GM12874 (cell line): ENCODE measurements around the gene CTDSP1.

ENCODE experiments used
- CTCF ChIP-seq: IDR thresholded peaks from 2 replicates; pipeline ENCODE4 v1.5.1; 2011; ENCODE audit warnings: low read depth, mild to moderate bottlenecking, control low read depth, low read length, moderate library complexity; ENCODE audit not compliant: insufficient read depth

CTDSP1 gene

DNA sequence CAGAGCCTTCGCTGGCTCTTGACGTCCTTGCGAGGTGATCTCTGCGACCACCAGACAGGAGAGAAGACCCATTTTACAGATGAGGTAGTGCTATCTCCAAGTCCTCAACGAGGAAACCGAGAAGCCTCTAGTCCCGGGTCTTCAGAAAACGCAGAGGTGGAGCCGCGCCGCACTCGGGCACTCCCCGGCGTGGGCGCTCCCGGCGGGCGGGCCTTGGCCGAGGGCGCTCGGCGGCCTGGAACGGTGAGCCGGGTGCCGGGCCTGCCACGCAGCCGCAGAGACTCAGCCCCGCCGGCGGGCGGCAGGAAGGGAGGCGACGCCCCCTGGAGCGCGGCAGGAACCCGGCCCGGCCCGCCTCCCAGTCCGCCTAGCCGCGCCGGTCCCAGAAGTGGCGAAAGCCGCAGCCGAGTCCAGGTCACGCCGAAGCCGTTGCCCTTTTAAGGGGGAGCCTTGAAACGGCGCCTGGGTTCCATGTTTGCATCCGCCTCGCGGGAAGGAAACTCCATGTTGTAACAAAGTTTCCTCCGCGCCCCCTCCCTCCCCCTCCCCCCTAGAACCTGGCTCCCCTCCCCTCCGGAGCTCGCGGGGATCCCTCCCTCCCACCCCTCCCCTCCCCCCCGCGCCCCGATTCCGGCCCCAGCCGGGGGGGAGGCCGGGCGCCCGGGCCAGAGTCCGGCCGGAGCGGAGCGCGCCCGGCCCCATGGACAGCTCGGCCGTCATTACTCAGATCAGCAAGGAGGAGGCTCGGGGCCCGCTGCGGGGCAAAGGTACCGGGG, at the start of gene CTDSP1:
Gene CTDSP1 (plus strand): TSS at position 478 of the 776 bp plus-strand sequence. CDS start 223 bp downstream, at position 701.
- no peak for TF ChIP-seq CTCF

- no peak for TF ChIP-seq CTCF
Measured at GRCh38 chr2:218354045-218354444, 45.6 kb upstream of the CTDSP1 start.

DNA sequence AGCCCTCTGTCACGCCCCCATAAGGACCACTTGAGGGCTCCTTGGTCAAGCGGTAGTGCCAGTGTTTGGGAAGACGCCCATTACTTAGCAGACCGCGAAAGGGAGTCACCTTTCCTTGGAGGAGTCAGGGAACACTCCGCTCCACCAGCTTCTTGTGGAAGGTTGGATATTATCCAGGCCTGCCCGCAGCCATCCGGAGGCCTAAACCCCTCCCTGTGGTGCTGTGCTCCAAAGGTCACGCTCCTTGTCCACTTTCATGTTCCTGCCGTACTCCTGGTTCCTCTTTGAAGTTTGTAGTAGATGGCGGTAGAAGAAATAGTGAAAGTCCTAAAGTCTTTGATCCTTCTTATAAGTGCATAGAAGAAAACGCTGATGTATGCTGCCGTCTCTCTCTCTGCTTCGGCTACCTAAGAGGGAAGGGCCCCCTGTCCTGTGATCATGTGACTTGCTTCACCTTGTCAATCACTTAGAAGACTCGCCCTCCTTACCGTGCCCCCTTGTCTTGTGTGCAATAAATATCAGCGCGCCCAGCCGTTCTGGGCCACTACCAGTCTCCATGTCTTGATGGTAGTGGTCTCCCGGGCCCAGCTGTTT, 44.7 kb upstream of the CTDSP1 start:
- no peak for TF ChIP-seq CTCF

- TF ChIP-seq CTCF, result no peak
Measured at GRCh38 chr2:218357236-218358177, 42.2 kb upstream of the CTDSP1 start.

GRCh38 chr2:218360453-218360852, 39.2 kb upstream of the CTDSP1 start:
- TF ChIP-seq CTCF, result no peak

DNA sequence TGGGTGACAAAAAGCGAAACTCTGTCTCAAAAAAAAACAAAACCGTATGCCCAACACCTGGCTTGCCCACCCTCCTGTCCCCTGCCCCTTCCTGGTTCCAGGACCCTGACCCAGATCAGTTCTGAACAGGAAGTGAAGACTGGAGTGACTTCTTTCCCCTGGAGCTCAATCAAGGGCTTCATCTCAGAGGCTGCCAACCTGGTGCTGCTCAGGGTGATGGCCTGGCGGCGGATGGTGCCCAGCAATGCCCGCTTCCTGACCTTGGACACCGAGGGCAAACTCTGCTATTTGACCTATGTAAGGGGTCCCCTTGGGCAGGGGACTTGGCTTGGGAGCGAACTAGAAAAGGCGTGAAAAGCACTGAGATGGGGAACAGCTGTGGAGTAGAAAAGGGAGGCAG, 37.1 kb upstream of the CTDSP1 start:
- no peak for TF ChIP-seq CTCF

- TF ChIP-seq CTCF, result no peak
Measured at GRCh38 chr2:218363736-218364135, 35.9 kb upstream of the CTDSP1 start.
